HEK293 (cell line): ENCODE data around the gene SAPCD1.

Experiments
- CTCF ChIA-PET: fragments of 350-600 bp; formaldehyde crosslinking; extraction: SDS; loops from one replicate; lab custom pipeline; 2021; ENCODE audit warnings: antibody characterized with exemption; lab: Yijun Ruan, JAX
- POLR2A ChIA-PET: fragments of 300-600 bp; formaldehyde crosslinking; extraction: SDS; loops from one replicate; lab custom pipeline; 2020; ENCODE audit warnings: antibody characterized with exemption, inconsistent platforms; lab: Yijun Ruan, JAX
- H3K27ac ChIP-seq: fragments of 200-500 bp; sonication (Bioruptor generic); 2 replicates; pipeline ENCODE4 v1.5.1; 2014; ENCODE audit warnings: low read depth, low read length, control low read depth, inconsistent platforms; ENCODE audit errors: extremely low read depth
- H3K36me3 ChIP-seq, 2 experiments: fragments of 200-500 bp in 1 of 2; sonication (Bioruptor generic) in 1 of 2; 1 replicate in 1 of 2; 2 replicates in 1 of 2; pipeline ENCODE4 v1.5.1; 2014 to 2017; ENCODE audit warnings: inconsistent platforms in 2 of 2, low read length in 2 of 2; ENCODE audit not compliant: control insufficient read depth in 2 of 2, insufficient read depth in 1 of 2
- H3K4me1 ChIP-seq: fragments of 200-500 bp; sonication (Bioruptor generic); 2 replicates; pipeline ENCODE4 v1.5.1; 2014; ENCODE audit warnings: mild to moderate bottlenecking, low read length, inconsistent platforms; ENCODE audit not compliant: control insufficient read depth, insufficient read depth
- H3K4me3 ChIP-seq: 2 replicates; pipeline ENCODE4 v1.5.1; 2011; ENCODE audit warnings: low read depth, mild to moderate bottlenecking, control low read depth, low read length, moderate library complexity
- H3K9me3 ChIP-seq: fragments of 200-500 bp; sonication (Bioruptor generic); 2 replicates; pipeline ENCODE4 v1.5.1; 2014; ENCODE audit warnings: low read depth, low read length, inconsistent platforms; ENCODE audit not compliant: control insufficient read depth, insufficient read depth
- BCL11B ChIP-seq: fragments of 450-650 bp; formaldehyde crosslinking; IDR thresholded peaks from 2 replicates; pipeline ENCODE4 v1.5.1; 2016; ENCODE audit warnings: low read depth, missing biosample characterization, missing genetic modification characterization
- OSR2 ChIP-seq: fragments of 450-650 bp; formaldehyde crosslinking; IDR thresholded peaks from 2 replicates; pipeline ENCODE4 v1.5.1; 2016; ENCODE audit warnings: missing biosample characterization, missing genetic modification characterization
- SP3 ChIP-seq: fragments of 450-650 bp; formaldehyde crosslinking; IDR thresholded peaks from 2 replicates; pipeline ENCODE4 v1.5.1; 2016; ENCODE audit warnings: missing biosample characterization, missing genetic modification characterization
- ZFP37 ChIP-seq: fragments of 450-650 bp; formaldehyde crosslinking; IDR thresholded peaks from 2 replicates; pipeline ENCODE4 v1.5.1; 2016; ENCODE audit warnings: missing biosample characterization, missing genetic modification characterization
- ZNF10 ChIP-seq: fragments of 450-650 bp; formaldehyde crosslinking; IDR thresholded peaks from 2 replicates; pipeline ENCODE4 v1.5.1; 2017; ENCODE audit warnings: missing biosample characterization, missing genetic modification characterization
- ZNF114 ChIP-seq: fragments of 450-650 bp; formaldehyde crosslinking; IDR thresholded peaks from 2 replicates; pipeline ENCODE4 v1.5.0; 2017; ENCODE audit warnings: missing biosample characterization, missing genetic modification characterization
- ZNF16 ChIP-seq: fragments of 450-650 bp; formaldehyde crosslinking; IDR thresholded peaks from 2 replicates; pipeline ENCODE4 v1.5.1; 2016; ENCODE audit warnings: low read depth, missing biosample characterization, missing genetic modification characterization
- ZNF175 ChIP-seq: fragments of 450-650 bp; formaldehyde crosslinking; IDR thresholded peaks from 2 replicates; pipeline ENCODE4 v1.5.1; 2016; ENCODE audit warnings: missing biosample characterization, missing genetic modification characterization
- ZNF184 ChIP-seq: fragments of 450-650 bp; IDR thresholded peaks from 2 replicates; pipeline ENCODE4 v1.5.1; 2018; ENCODE audit warnings: missing biosample characterization, mild to moderate bottlenecking, missing genetic modification characterization
- ZNF311 ChIP-seq: fragments of 450-650 bp; formaldehyde crosslinking; IDR thresholded peaks from 2 replicates; pipeline ENCODE4 v1.5.1; 2017; ENCODE audit warnings: missing biosample characterization, missing genetic modification characterization, borderline replicate concordance
- ZNF324 ChIP-seq: fragments of 450-650 bp; formaldehyde crosslinking; IDR thresholded peaks from 2 replicates; pipeline ENCODE4 v1.5.1; 2016; ENCODE audit warnings: missing biosample characterization, missing genetic modification characterization
- ZNF423 ChIP-seq: fragments of 450-650 bp; formaldehyde crosslinking; IDR thresholded peaks from 2 replicates; pipeline ENCODE4 v1.5.1; 2016; ENCODE audit warnings: missing biosample characterization, missing genetic modification characterization
- ZNF529 ChIP-seq: fragments of 450-650 bp; formaldehyde crosslinking; IDR thresholded peaks from 2 replicates; pipeline ENCODE4 v1.5.1; 2017; ENCODE audit warnings: missing genetic modification characterization, missing biosample characterization; ENCODE audit not compliant: insufficient replicate concordance
- ZNF544 ChIP-seq: fragments of 450-650 bp; formaldehyde crosslinking; IDR thresholded peaks from 2 replicates; pipeline ENCODE4 v1.5.0; 2017; ENCODE audit warnings: missing biosample characterization, missing genetic modification characterization
- ZNF830 ChIP-seq: fragments of 450-650 bp; IDR thresholded peaks from 2 replicates; pipeline ENCODE4 v1.5.0; 2018; ENCODE audit warnings: missing biosample characterization, missing genetic modification characterization, low read depth, mild to moderate bottlenecking, moderate library complexity
- TF ChIP-seq, protein P1 (sequence below): fragments of 450-650 bp; formaldehyde crosslinking; IDR thresholded peaks from 2 replicates; pipeline ENCODE4 v1.5.1; 2016; ENCODE audit warnings: missing biosample characterization, missing genetic modification characterization
- TF ChIP-seq, protein P2 (sequence below): fragments of 450-650 bp; formaldehyde crosslinking; IDR thresholded peaks from 2 replicates; pipeline ENCODE4 v1.5.1; 2016; ENCODE audit warnings: missing biosample characterization, missing genetic modification characterization
- TF ChIP-seq, protein P3 (sequence below): fragments of 450-650 bp; IDR thresholded peaks from 2 replicates; pipeline ENCODE4 v1.5.1; 2018; ENCODE audit warnings: missing biosample characterization, missing genetic modification characterization
- TF ChIP-seq, protein P4 (sequence below): fragments of 450-650 bp; formaldehyde crosslinking; IDR thresholded peaks from 2 replicates; pipeline ENCODE4 v1.5.1; 2016; ENCODE audit warnings: missing biosample characterization, missing genetic modification characterization

Gene SAPCD1

DNA sequence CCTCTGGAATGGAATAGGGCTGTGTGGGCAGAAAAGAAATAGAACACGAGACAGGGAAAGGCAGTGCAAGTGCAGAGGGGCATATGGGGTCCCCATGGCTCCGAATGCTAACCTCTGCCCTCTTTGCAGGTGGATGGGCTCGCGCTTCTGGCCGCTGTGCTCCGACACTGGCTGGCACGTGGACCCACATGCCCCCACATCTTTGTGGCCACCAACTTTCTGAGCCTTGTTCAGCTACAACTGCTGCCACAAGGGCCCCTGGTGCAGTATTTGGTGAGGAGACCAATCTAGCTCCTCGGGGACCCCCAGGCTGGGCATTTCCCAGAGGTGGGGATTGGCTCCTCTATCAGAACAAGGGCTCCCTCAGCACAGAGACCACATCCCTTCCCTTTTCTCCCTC lies 1.1 kb upstream of the SAPCD1 start:
- no peak overlapping the region for H3K4me3 ChIP-seq
- H3K36me3 ChIP-seq, result peaks cover 14 to 70% of the 10 kb centered on the region in 2 experiments; a peak in 2 of 3 replicates
- H3K9me3 ChIP-seq, result no peaks in the 10 kb centered on the region
- CTCF ChIA-PET, result interaction anchor here (3.9 kb wide), 1 partner anchor 8 kb away, joined by 33 read pairs; no protein-coding TSS in a partner anchor
- POLR2A ChIA-PET, result interaction anchor here (1.4 to 1.7 kb wide), 2 partner anchors 9 to 16 kb away, joined by 4 to 5 read pairs; partner anchors contain the start of gene VWA7
- H3K4me1 ChIP-seq, result no peaks in the 10 kb centered on the region
- TF ChIP-seq BCL11B (tag by site-specific recombination), result no peak
- TF ChIP-seq ZNF311, result no peak
- no peak for TF ChIP-seq SP3 (tag by site-specific recombination)
- TF ChIP-seq, protein P1, sequence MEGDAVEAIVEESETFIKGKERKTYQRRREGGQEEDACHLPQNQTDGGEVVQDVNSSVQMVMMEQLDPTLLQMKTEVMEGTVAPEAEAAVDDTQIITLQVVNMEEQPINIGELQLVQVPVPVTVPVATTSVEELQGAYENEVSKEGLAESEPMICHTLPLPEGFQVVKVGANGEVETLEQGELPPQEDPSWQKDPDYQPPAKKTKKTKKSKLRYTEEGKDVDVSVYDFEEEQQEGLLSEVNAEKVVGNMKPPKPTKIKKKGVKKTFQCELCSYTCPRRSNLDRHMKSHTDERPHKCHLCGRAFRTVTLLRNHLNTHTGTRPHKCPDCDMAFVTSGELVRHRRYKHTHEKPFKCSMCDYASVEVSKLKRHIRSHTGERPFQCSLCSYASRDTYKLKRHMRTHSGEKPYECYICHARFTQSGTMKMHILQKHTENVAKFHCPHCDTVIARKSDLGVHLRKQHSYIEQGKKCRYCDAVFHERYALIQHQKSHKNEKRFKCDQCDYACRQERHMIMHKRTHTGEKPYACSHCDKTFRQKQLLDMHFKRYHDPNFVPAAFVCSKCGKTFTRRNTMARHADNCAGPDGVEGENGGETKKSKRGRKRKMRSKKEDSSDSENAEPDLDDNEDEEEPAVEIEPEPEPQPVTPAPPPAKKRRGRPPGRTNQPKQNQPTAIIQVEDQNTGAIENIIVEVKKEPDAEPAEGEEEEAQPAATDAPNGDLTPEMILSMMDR (tag by site-specific recombination), result no peak
- no peak for TF ChIP-seq ZNF114 (tag by site-specific recombination)
- TF ChIP-seq ZNF324 (tag by site-specific recombination), result no peak
- no peak for TF ChIP-seq ZNF10
- TF ChIP-seq ZNF544 (tag by site-specific recombination), result no peak
- TF ChIP-seq, protein P2, sequence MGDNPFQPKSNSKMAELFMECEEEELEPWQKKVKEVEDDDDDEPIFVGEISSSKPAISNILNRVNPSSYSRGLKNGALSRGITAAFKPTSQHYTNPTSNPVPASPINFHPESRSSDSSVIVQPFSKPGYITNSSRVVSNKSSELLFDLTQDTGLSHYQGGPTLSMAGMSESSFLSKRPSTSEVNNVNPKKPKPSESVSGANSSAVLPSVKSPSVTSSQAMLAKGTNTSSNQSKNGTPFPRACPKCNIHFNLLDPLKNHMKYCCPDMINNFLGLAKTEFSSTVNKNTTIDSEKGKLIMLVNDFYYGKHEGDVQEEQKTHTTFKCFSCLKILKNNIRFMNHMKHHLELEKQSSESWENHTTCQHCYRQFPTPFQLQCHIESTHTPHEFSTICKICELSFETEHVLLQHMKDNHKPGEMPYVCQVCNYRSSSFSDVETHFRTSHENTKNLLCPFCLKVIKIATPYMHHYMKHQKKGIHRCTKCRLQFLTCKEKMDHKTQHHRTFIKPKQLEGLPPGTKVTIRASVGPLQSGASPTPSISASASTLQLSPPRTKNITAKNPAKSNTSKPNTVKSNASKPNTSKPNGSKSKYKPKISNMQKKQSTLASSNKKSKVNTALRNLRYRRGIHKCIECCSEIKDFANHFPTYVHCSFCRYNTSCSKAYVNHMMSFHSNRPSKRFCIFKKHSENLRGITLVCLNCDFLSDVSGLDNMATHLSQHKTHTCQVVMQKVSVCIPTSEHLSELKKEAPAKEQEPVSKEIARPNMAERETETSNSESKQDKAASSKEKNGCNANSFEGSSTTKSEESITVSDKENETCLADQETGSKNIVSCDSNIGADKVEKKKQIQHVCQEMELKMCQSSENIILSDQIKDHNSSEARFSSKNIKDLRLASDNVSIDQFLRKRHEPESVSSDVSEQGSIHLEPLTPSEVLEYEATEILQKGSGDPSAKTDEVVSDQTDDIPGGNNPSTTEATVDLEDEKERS, result no peak
- TF ChIP-seq ZNF184 (tag by site-specific recombination), result no peak
- no peak for TF ChIP-seq ZNF529 (tag by site-specific recombination)
- TF ChIP-seq ZNF16 (tag by site-specific recombination), result no peak
- no peak for TF ChIP-seq ZNF423
- TF ChIP-seq ZNF830 (tag by site-specific recombination), result no peak
- TF ChIP-seq, protein P3, sequence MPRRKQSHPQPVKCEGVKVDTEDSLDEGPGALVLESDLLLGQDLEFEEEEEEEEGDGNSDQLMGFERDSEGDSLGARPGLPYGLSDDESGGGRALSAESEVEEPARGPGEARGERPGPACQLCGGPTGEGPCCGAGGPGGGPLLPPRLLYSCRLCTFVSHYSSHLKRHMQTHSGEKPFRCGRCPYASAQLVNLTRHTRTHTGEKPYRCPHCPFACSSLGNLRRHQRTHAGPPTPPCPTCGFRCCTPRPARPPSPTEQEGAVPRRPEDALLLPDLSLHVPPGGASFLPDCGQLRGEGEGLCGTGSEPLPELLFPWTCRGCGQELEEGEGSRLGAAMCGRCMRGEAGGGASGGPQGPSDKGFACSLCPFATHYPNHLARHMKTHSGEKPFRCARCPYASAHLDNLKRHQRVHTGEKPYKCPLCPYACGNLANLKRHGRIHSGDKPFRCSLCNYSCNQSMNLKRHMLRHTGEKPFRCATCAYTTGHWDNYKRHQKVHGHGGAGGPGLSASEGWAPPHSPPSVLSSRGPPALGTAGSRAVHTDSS (tag by site-specific recombination), result no peak
- TF ChIP-seq, protein P4, sequence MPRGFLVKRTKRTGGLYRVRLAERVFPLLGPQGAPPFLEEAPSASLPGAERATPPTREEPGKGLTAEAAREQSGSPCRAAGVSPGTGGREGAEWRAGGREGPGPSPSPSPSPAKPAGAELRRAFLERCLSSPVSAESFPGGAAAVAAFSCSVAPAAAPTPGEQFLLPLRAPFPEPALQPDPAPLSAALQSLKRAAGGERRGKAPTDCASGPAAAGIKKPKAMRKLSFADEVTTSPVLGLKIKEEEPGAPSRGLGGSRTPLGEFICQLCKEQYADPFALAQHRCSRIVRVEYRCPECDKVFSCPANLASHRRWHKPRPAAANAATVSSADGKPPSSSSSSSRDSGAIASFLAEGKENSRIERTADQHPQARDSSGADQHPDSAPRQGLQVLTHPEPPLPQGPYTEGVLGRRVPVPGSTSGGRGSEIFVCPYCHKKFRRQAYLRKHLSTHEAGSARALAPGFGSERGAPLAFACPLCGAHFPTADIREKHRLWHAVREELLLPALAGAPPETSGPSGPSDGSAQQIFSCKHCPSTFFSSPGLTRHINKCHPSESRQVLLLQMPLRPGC, result no peak
- no peak for TF ChIP-seq OSR2 (tag by site-specific recombination)
- TF ChIP-seq ZFP37, result no peak
- no peak for TF ChIP-seq ZNF175 (tag by site-specific recombination)
- no peak overlapping the region for H3K27ac ChIP-seq
